Hematopoietic multipotent progenitor cell treated with erythropoietin and hydrocortisone succinate and interleukin-3 and kit ligand, for 6 days (in vitro differentiated cells): Measurements from ENCODE around the gene LAMA3.

Experiments
- DNase-seq: peaks from one replicate; pipeline ENCODE4 v3.0.0-alpha.2; 2015

LAMA3 gene

DNA sequence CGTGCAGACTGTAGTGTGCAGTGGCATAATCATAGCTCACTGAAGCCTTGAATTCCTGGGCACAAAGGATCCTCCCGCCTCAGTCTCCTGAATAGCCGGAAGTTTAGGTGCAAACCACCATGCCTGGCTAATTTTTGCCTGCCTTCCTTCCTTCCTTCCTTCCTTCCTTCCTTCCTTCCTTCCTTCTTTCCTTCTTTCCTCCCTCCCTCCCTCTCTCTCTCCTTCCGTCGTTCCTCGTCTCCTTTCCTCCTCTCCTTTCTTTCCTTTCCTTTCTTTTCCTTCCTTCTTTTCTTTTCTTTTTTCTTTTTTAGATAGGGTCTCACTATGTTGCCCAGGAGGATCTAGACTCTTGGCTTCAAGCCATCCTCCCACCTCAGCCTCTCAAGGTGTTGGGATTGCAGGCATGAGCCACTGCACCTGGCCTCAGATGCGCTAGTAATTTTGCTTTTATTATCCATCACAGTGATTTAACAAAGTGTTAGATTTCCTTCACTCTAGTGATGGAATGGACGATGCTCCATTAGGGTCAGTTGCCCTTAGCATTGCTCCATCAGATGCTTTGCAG lies 20.0 kb upstream of the LAMA3 start:
- DNase-seq: no peak

DNA sequence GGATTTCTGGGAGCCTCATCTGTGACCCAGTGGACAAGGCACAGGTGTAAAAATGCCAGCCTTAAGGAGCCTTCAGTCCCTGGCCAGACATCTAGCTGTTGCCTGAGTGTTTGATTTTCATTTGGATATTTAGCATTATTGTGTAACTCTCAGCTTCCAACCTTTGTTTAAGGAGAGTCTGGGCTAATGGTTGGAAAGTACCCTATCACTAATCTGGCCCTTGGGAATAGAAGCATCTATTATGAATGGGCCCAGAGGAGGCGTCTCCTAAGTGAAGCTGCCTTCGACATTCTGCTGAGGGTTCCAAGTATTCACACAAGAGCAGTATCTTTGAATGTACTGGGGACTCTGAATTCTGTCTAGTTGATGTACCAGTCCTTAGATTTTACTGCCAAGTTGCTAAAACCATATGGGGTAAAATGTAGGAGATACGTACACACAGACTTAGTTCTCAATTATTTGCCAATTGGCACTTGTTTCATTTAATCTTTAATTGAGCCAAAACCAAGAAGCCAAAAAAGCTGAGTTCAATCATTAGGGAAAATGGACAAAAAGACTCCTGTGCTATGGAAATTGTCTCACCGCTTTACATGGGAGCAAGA lies 19.3 kb upstream of the LAMA3 start:
- DNase-seq: no peak

DNA sequence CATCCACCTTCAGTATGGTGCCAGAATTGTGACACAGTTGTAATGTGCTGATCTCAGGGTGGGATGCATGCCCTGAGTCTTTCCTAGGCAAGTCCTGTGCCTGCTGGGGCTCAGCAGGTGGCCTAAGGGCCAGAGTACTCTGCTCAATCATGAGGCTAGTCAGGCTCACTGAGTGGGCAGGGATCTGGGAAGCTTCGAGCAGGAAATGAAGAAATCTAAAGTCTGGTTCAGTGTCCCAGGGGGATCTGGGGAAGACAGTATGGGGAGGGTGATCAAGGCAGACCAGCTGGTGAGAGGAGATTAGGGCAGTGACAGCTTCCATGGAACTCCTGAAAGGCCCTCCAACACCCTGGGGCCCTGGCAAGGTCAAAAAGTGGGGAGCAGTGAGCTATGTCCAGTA lies 17.7 kb upstream of the LAMA3 start:
- DNase-seq: no peak

DNA sequence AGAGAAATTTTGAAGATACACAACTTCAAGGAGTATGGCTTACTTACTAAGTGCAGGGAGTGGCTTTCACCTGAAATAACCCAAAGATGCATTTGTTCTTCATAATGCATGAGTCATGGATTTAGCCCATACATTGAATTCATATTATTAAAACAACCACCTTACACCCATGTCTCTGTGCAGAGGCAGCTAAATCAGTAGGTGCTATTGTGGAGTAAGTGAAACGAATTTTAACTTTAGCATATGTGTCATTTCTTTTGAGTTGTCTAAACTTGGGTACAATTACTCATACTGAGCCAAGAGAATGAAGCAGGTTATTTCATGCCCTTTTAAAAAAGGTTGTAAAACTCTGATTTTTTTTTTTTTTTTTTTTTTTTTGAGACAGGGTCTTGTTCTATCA lies 15.5 kb upstream of the LAMA3 start:
- no peak for DNase-seq

DNA sequence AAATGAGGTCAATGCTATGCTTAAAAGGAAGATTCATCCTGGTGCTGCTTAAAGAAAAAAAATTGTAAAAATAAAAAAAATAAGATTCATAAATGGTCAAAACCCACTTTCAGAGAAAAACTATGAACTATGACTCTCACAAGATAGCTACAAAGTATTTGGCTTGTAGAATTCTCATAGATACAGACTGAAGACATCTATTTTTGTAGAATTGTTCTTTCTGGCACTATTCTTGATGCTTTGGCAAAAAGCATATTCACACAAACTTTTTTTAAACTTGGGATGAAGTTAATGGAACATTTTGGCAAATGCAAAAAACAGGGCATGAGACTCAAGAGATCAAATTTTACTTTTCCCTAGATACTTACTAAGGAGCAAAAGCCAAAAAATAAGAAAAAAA lies 14.0 kb upstream of the LAMA3 start:
- no peak for DNase-seq

DNA sequence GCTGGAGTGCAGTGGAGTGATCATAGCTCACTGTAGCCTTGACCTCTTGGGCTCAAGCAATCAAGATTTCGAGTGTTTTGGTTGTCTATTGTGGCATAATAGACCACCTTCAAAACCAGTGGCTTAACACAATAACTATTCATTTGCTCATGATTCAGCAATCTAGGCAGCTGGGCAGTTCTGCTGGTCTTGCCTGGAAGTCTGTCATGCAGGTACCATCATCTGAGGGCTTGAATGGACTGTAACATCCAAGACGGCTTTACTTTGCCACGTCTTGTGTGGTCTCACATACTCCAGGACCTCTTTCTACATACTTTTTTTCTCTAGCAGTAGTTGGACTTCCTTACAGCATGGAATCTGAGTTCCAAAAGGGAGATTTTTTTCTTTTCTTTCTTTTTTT lies 13.4 kb upstream of the LAMA3 start:
- no peak for DNase-seq

DNA sequence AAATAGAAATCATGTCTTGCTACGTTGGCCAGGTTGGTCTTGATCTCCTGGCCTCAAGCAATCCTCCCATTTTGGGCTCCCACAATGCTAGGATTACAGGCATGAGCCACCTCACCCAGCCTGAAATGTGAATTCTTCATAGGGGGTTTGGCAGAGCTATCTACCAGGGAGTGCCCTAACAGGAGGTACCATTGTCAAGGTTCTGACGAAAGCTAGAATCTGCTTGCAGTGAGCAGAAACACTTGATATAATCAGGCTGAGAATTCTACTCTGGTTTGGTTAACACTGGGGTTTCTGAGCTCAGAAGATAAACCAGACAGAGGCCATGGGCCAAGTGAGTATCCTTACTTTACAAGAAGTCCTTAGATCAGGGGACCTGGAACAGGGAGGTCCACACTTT lies 7.2 kb upstream of the LAMA3 start:
- DNase-seq: no peak

DNA sequence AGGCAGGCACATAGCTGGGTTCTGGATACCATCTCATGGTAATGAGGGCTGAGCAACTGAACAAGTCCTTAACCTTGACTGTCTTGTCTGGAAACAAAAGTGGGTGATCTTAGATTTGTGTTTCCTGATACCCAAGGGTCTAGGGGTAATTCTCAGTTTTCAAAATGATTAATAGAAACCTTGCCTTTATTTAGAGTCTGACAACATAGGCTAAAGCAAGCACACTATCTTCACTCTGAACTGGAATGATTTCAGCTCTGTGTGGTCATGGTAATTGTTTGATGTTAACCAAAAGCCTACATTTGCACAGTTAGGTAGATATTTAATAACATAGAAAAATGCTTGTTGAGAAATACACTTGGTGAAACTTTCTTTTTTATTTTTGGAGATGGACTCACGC lies 6.8 kb upstream of the LAMA3 start:
- no peak for DNase-seq

DNA sequence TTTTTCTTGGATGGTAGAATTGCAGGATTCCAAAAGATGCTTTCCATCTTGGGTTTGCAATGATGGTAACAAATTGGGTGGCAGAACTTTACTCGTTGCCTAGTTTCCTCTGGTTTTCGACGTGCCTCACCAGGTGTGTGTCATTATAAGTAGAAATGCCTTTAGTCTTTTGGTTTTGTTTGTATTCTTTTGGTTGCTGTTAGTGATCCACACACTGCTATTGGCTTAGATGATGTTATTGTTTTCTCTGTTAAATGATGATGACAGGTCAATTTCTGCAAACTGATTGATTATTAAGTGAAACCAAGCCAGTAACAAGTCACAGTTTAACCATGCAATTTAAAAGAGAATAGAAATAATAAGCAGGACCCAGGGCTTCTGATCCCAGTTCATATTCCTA lies 6.1 kb upstream of the LAMA3 start:
- no peak for DNase-seq

DNA sequence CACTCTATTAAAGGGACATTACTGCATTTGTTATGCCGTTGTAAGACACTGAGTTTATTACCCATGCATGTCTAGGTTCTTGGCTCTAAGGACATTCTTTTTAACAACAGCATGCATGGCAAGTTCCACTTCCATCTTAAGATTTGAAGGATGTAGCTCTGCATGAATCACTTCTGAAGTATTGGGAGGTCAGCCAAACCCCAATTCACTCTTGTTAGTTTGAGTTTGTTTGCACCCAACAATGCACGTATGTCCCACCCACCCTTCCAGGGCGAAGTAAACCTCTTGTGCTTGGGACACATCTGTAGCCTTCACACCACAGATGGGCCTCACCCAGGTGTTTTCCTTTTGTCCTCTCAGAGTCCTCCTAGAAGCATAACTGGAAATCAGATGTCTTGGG lies 5.6 kb upstream of the LAMA3 start:
- no peak for DNase-seq

DNA sequence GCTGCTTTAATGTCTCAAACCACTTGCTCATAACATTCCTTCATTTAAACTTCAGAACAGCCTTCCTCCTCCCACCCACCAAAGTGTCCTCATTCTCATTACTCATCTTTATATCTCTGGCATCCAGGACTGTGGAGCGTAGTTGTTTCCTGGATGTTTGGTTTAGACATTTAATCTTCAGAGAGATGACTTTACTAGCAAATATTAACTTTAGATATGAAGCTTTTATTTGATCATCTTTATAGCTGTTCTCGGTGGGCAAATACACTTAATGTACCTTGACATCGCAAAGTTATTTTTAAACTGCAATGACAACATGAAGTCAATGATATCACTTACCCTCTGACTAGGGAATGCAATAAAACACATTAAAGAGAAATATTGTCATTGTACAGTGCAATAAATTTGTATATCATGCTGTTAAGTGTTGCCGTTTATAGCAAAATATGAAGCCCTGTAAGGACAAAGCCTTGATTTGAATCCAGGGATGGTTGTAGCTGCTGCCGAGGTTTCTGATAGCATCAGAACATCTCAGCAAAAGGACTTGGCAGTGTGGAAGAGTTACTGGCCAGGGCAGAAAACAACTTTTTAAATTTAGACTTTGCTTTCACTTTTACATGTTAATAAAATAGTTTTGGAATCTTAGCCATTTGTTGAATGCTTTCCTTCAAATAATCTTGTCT lies 4.6 kb upstream of the LAMA3 start:
- no peak for DNase-seq

DNA sequence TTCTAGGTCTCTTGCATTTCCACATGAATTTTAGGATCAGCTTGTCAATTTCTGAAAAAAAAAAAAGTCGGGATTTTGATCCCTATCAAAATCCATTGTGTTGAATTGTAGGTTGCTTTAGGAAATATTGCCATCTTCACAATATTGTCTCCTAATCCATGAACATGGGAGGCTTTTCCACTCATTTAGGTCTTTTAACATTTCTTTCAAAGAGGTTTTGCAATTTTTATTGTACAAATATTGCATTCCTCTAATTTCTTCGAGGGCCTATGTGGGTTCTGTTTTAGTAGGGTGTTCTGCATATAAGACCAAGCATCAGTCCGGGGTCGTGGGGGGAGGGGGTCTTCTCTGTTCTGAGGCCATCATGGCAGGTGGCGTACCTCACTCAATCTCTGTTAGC lies 725 bp upstream of the LAMA3 start:
- DNase-seq: no peak

DNA sequence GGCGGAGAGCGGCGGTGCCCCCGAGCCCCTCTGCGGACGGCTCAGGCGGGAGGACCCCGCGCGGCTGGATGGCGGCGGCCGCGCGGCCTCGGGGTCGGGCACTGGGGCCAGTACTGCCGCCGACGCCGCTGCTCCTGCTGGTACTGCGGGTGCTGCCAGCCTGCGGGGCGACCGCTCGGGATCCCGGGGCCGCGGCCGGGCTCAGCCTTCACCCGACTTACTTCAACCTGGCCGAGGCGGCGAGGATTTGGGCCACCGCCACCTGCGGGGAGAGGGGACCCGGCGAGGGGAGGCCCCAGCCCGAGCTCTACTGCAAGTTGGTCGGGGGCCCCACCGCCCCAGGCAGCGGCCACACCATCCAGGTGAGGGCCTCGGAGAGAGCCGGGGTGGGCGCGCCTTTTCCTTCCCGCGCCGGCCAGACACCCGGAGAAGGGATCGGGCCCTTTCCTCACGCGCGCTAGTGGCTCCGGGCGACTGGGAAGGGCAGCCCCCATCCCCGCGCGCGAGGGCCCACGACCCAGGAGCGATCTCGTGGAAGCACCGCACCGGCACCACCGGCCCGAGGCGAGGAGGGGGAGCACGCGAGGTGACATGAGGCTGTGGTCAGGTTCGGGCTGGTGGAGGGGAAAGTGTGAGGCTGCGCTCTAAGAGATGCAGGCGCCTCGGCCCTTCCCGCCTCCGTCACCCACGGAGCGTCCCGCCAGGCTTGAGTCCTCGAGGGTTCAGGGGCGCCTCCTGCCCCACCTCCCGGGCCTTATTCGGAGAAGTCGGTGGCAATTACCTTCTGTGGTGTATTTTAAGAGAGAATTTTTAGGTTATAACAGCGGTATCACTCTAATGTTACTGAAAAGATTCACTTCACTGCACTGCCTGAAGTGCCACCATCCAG lies 607 bp downstream of the LAMA3 start:
- no peak for DNase-seq

DNA sequence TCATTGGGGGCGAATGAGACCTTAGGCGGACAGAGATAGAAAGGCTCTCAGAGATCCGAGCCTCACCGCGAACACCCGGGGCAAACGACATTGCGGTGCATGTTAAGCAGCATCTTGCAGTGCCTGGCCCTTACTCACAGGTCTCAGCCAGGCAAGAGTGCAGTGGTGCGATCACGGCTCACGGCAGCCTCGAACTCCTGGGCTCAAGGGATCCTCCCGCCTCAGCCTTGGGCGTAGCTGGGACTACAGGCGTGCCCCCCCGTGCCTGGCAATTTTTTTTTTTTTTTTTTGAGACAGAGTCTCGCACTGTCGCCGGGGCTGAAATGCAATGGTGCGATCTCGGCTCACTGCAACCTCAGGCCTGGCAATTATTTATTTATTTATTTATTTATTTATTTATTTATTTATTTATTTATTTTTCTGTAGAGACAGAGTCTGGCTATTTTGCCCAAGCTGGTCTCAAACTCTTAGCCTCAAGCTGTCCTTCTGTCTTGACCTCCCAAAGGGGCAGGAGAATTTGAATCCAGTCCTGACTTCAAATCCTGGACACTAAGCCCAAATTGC lies 1.3 kb downstream of the LAMA3 start:
- DNase-seq: no peak

DNA sequence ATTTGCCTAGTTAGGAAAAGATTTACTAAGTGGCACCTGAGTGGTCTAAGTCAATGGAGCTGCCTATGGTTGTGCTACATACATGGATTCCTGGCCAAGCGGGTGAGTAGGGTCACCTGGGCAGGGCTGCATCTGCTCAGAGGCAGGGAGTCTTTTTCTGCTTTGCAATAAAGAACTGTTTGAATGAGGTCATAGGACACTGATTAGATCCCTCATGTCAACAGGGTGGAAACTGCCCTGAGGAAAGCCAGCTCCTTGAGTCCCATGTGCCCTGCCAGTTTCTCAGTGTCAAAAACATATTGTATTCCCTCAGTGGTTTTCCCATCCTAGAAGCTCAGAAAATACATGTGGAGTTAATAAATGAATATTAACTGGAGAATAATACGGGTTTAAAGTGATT lies 4.6 kb downstream of the LAMA3 start:
- no peak for DNase-seq

DNA sequence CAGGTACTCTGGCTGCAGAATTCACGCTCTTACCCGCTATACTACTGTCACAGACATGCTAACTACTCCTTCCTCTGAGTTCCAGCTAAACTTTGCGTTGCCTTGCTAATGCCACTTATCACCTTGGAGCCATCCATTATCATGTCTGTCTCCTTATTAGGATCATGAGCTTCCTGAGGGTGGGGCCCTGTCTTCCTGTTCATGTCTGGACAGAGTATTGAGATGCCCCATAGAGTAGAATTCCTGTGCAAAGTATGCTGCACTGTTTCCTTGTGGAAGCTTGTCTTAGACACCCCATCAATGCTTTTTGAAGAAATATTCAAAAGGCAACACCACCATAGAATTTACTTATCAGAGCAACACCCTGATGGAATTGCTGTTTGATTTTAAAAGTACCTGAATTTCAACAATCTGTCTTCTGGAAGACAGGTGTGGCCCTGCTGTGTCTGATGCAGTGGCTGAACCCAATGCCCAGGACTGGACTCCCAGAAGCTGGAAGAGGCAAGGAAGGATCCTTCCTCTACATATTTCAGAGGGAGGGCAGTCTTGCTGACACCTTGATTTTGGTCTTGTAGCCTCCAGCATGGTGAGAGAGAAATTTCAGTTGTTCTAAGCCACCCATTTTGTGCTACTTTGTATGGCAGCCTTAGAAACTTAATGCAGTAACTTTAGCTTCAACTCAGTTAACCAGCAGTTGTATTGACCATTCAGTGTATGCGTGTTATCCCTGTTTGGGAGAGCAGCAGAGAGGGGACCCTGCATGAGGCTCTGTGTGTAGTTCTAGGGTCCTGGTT lies 5.6 kb downstream of the LAMA3 start:
- no peak for DNase-seq

DNA sequence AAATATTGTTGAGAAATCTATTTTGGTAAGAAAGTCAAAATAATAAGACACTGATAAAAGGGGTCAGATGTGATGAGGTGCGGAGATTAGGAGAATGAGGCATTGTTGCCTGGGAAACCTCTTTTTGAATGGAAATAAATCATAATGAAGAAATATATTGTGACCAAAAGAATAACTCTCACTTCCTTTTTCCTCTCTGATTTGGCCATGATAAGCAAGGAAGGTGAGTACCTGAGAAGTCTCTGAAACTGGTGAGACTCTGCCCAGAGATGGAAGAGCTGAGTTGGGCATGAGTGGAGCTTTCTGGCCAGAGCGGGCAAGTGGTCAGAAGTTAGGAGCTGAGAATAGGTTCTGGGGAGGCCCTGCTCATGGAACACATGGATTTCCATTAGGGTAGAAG lies 11.8 kb downstream of the LAMA3 start:
- no peak for DNase-seq

DNA sequence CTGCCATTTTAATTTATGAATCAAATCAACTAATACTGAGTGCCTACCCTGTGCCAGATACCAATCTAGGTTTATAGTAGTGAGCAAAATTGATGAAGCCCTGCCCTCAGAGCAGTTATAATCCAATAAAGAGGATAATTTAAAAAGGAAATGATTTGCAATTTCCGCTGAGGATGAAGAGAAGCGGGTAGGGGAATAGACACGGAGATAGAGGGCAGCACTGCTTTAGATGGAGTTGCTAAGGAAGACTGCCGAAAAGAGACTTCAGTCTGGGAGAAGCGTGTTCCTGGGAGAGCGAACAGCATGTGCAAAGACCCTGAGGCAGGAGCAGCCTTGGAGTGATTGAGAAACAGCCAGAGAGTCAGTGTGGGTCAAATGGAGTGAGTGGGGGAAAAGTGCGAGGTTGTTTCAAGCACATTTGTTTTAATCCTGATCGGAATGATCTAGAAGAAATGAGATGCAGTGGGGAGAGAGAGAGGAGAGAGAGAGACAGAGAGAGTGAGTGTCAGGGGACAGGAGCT lies 12.4 kb downstream of the LAMA3 start:
- no peak for DNase-seq

DNA sequence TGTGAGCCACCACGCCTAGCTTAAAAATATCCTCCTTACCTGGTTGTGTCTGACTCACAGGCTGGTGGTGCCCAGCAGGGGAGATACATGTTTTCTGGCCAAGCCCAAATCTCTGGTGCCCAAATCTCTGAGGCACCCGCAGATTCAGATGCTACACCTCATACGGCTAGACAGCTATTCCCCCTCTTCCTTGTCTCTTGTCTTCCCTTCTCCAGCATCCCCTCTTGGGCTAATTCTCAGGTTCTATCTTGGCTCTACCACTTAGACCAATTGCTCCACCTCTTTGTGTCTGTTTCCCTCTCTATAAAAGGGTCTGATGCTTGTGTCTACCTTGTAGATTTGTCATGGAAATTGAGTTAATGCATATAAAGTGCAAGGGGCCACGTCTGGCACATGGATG lies 13.4 kb downstream of the LAMA3 start:
- DNase-seq: no peak

DNA sequence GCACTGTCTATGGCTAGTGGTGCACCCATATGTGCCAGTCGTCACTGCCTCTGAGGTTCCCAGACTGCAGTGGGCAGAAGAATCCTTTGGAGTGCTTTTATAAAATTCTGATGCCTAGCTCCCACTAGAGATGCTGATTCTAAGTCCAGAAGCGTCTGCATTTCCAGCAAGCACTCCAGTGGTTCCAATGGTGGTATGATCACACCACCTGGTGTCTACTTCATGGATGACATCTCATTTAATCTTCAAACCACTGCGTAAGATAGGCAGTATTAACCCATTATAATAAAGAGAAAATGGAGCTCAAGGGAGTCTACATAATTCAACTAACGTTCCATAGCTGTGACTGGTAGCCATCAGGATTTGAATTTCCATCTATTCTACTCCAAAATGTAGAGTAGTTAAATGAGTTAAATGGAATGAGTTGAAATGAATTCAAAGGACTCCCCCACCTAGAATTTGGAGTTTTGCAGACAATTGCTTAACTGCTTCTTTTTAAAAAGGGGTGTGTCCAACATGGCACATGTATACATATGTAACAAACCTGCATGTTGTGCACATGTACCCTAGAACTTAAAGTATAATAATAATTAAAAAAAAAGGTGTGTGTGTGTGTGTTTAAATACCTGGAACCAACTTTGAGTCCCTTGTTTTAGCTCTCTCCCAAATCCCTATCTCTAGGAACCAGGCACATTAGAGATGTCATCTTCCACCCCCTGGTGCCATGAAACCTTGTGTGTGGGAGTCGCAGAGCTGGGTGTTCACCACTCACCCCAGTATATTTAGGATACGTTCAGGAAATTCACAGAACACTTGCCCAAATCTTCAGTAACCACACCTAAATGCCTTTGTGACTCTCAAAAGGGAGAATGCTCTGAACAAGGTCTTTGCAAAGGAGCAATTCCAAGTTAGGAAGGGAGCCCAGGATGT lies 14.1 kb downstream of the LAMA3 start:
- DNase-seq: peak; percentile 77

DNA sequence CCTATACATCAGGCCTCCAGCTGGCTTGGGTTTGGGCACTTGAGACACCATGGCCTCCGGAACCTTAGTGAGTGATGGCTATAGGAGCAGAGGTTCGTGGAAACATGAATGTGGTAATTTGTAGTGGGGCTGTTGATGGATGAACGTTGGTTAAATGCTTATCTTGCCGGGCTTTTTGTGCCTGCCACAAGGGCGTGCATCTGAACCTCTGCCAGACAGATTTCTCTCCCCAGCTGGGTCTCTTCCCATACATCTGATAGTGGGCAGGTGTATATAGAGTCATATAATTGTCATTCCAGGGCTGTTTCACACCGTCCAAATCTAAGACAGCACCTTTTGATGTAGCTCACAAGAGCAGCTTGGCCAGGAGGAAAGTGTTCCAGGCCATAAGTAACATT lies 14.7 kb downstream of the LAMA3 start:
- DNase-seq: peak; percentile 30
